ENCODE measurements around the gene TPSAB1. TPM values are rescaled to one million over a fixed set of nuclear protein-coding genes. Genes with fewer than 3 reads are reported as not detected.

The TPSAB1 gene
- total RNA-seq, 1 donor from 2014 or later, result not detected

- Mint-ChIP-seq H3K4me3 (ENCODE audit: low read depth) (no peak overlapping the region), H3K27ac (no peak overlapping the region), H3K9me3 (ENCODE audit: low read depth) (no peaks in the 10 kb centered on the region), H3K36me3 (ENCODE audit: insufficient read depth) (peaks cover 6% of the 10 kb centered on the region), H3K4me1 (ENCODE audit: low read depth) (peaks cover 1% of the 10 kb centered on the region), H3K27me3 (no peaks in the 10 kb centered on the region)
- TF ChIP-seq, protein P1, sequence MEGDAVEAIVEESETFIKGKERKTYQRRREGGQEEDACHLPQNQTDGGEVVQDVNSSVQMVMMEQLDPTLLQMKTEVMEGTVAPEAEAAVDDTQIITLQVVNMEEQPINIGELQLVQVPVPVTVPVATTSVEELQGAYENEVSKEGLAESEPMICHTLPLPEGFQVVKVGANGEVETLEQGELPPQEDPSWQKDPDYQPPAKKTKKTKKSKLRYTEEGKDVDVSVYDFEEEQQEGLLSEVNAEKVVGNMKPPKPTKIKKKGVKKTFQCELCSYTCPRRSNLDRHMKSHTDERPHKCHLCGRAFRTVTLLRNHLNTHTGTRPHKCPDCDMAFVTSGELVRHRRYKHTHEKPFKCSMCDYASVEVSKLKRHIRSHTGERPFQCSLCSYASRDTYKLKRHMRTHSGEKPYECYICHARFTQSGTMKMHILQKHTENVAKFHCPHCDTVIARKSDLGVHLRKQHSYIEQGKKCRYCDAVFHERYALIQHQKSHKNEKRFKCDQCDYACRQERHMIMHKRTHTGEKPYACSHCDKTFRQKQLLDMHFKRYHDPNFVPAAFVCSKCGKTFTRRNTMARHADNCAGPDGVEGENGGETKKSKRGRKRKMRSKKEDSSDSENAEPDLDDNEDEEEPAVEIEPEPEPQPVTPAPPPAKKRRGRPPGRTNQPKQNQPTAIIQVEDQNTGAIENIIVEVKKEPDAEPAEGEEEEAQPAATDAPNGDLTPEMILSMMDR (IDR thresholded peaks at IDR 0.05; ENCODE audit: unreplicated experiment), result no peak
- DNase-seq (ENCODE audit: low spot score, unreplicated experiment), result no peak
These were observed 41.0 kb upstream of the TPSAB1 start for GRCh38 chr16:1199347-1200013.

DNA sequence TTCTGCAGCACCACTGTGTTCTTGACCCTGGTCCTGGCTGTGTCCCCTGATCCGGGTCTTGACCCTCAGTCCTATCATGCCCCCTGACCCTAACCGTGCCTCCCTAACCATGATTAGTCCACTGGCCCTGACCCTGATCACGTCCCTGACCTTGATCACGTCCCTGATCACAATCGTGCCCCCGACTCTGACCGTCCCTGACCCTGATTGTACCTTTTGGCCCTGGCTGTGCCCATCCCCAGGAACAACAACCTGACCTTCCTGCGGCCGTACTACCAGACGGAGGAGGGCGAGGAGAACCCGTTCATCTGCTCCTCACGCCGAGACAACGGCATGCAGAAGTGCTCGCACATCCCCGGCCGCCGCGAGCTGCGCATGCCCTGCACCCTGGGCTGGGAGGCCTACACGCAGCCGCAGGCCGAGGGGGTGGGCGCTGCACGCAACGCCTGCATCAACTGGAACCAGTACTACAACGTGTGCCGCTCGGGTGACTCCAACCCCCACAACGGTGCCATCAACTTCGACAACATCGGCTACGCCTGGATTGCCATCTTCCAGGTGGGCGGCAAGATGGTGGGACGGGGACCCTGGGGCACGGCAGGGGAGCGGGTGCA is 40.4 kb upstream of the TPSAB1 start:
- Mint-ChIP-seq H3K27ac (no peak overlapping the region), H3K9me3 (ENCODE audit: low read depth) (no peaks in the 10 kb centered on the region), H3K4me3 (ENCODE audit: low read depth) (no peak overlapping the region), H3K36me3 (ENCODE audit: insufficient read depth) (peaks cover 6% of the 10 kb centered on the region), H3K27me3 (no peaks in the 10 kb centered on the region), H3K4me1 (ENCODE audit: low read depth) (peaks cover 1% of the 10 kb centered on the region)
- DNase-seq (ENCODE audit: low spot score, unreplicated experiment), result no peak
- TF ChIP-seq, protein P1 (IDR thresholded peaks at IDR 0.05; ENCODE audit: unreplicated experiment), result no peak

GRCh38 chr16:1201444-1201843 is 39.1 kb upstream of the TPSAB1 start:
- no peak overlapping the region for H3K27ac Mint-ChIP-seq

GRCh38 chr16:1202274-1202673 is 38.2 kb upstream of the TPSAB1 start:
- TF ChIP-seq, protein P1 (IDR thresholded peaks at IDR 0.05; ENCODE audit: unreplicated experiment), result no peak
- Mint-ChIP-seq H3K27ac (no peak overlapping the region), H3K9me3 (ENCODE audit: low read depth) (no peaks in the 10 kb centered on the region), H3K36me3 (ENCODE audit: insufficient read depth) (peaks cover 8% of the 10 kb centered on the region), H3K27me3 (no peaks in the 10 kb centered on the region), H3K4me3 (ENCODE audit: low read depth) (no peak overlapping the region), H3K4me1 (ENCODE audit: low read depth) (peaks cover 1% of the 10 kb centered on the region)
- no peak for DNase-seq (ENCODE audit: low spot score, unreplicated experiment)

More at GRCh38 chr16:1201444-1201843, 39.1 kb upstream of the TPSAB1 start:
- H3K9me3 Mint-ChIP-seq (ENCODE audit: low read depth), result no peaks in the 10 kb centered on the region
- no peak overlapping the region for H3K4me3 Mint-ChIP-seq (ENCODE audit: low read depth)
- DNase-seq (ENCODE audit: low spot score, unreplicated experiment), result no peak
- peaks cover 1% of the 10 kb centered on the region for H3K4me1 Mint-ChIP-seq (ENCODE audit: low read depth)
- TF ChIP-seq, protein P1 (IDR thresholded peaks at IDR 0.05; ENCODE audit: unreplicated experiment), result no peak
- H3K36me3 Mint-ChIP-seq (ENCODE audit: insufficient read depth), result peaks cover 8% of the 10 kb centered on the region
- H3K27me3 Mint-ChIP-seq, result no peaks in the 10 kb centered on the region

- Mint-ChIP-seq H3K27me3 (no peaks in the 10 kb centered on the region), H3K27ac (no peak overlapping the region), H3K4me1 (ENCODE audit: low read depth) (no peaks in the 10 kb centered on the region), H3K4me3 (ENCODE audit: low read depth) (no peak overlapping the region), H3K36me3 (ENCODE audit: insufficient read depth) (peaks cover 6% of the 10 kb centered on the region), H3K9me3 (ENCODE audit: low read depth) (no peaks in the 10 kb centered on the region)
- DNase-seq (ENCODE audit: low spot score, unreplicated experiment), result no peak
- TF ChIP-seq, protein P1 (IDR thresholded peaks at IDR 0.05; ENCODE audit: unreplicated experiment), result no peak
These were observed 35.6 kb upstream of the TPSAB1 start for GRCh38 chr16:1204933-1205332.
